HG02610 (cell line): ENCODE results near the gene HSPA14.
"Not testable (repeated sequence)": the region's sequence is repeated elsewhere in the genome, so short reads cannot be mapped to it uniquely, and the experiment has no call there.

ENCODE experiments used
- ATAC-seq: cut with Tn5 transposase; IDR thresholded peaks from one replicate; pipeline ENCODE4 v1.9.1; 2021; ENCODE audit warnings: mild to moderate bottlenecking, moderate library complexity; ENCODE audit not compliant: unreplicated experiment

Gene HSPA14

GRCh38 chr10:14836208-14836607 lies 1.9 kb upstream of the HSPA14 start:
- ATAC-seq = no peak

GRCh38 chr10:14837003-14837756 lies 926 bp upstream of the HSPA14 start:
- no peak for ATAC-seq

- ATAC-seq = no peak
Measured at GRCh38 chr10:14838582-14839304, 637 bp downstream of the HSPA14 start.

- no peak for ATAC-seq
Measured at GRCh38 chr10:14839305-14839695, 1.2 kb downstream of the HSPA14 start.

- ATAC-seq = no peak
Measured at GRCh38 chr10:14840178-14840577, 2.1 kb downstream of the HSPA14 start.

- no peak for ATAC-seq
Measured at GRCh38 chr10:14843327-14843988, 5.4 kb downstream of the HSPA14 start.

GRCh38 chr10:14844948-14845347 lies 6.8 kb downstream of the HSPA14 start:
- ATAC-seq = no peak

- ATAC-seq = no peak
Measured at GRCh38 chr10:14852236-14852635, 14.1 kb downstream of the HSPA14 start.

GRCh38 chr10:14855453-14855852 lies 17.3 kb downstream of the HSPA14 start:
- no peak for ATAC-seq

GRCh38 chr10:14858338-14858960 lies 20.3 kb downstream of the HSPA14 start:
- no peak for ATAC-seq

GRCh38 chr10:14859043-14859442 lies 20.9 kb downstream of the HSPA14 start:
- no peak for ATAC-seq

- no peak for ATAC-seq
Measured at GRCh38 chr10:14859775-14860174, 21.7 kb downstream of the HSPA14 start.

GRCh38 chr10:14860791-14861190 lies 22.7 kb downstream of the HSPA14 start:
- ATAC-seq = no peak

GRCh38 chr10:14864466-14864865 lies 26.4 kb downstream of the HSPA14 start:
- ATAC-seq = not testable (repeated sequence)

GRCh38 chr10:14864871-14865270 lies 26.8 kb downstream of the HSPA14 start:
- ATAC-seq = not testable (repeated sequence)

- peak; percentile 66 for ATAC-seq
Measured at GRCh38 chr10:14873090-14873760, 35.1 kb downstream of the HSPA14 start.

- no peak for ATAC-seq
Measured at GRCh38 chr10:14875941-14876340, 37.8 kb downstream of the HSPA14 start.

GRCh38 chr10:14876764-14877163 lies 38.7 kb downstream of the HSPA14 start:
- ATAC-seq = no peak

- ATAC-seq = peak; percentile 92
Measured at GRCh38 chr10:14878266-14879123, 40.4 kb downstream of the HSPA14 start, which contains the start of gene SUV39H2. Gene SUV39H2 (plus strand): TSS chr10:14878866. CDS start chr10:14878889, 23 bp downstream.
